ENCODE results near the gene ENPP6.

ENPP6 gene

GRCh38 chr4:184217634-184218033, at the start of gene ENPP6:
ENPP6 (minus strand) TSS chr4:184217873; CDS start chr4:184217819, 54 bp downstream.
- Mint-ChIP-seq H3K9me3 (peaks cover 5% of the 10 kb centered on the region), H3K27ac (no peak within 1 kb of the TSS)

GRCh38 chr4:184267206-184267608, 49.5 kb upstream of the ENPP6 start:
- CTCF ChIA-PET: interaction anchor here (2.9 to 9.0 kb wide), 7 partner anchors 14 to 478 kb away, joined by 8 to 115 read pairs (median 26); no protein-coding TSS in a partner anchor
- Mint-ChIP-seq H3K4me3 (peak overlapping the region; percentile 68), H3K27me3 (peaks cover 7% of the 10 kb centered on the region), H3K4me1 (peaks cover 62% of the 10 kb centered on the region), H3K9me3 (peaks cover 2% of the 10 kb centered on the region), H3K36me3 (no peaks in the 10 kb centered on the region), H3K27ac (peak overlapping the region; percentile 96)
- no peak for DNase-seq

More at GRCh38 chr4:184217634-184218033, at the start of gene ENPP6:
- peaks cover 48% of the 10 kb centered on the region for H3K27me3 Mint-ChIP-seq
- CTCF ChIA-PET: interaction anchor here (1.0 kb wide), 1 partner anchor 50 kb away, joined by 3 read pairs; no protein-coding TSS in a partner anchor
- H3K36me3 Mint-ChIP-seq: peaks cover 7% of the 10 kb centered on the region
- DNase-seq: no peak
- no peaks in the 10 kb centered on the region for H3K4me1 Mint-ChIP-seq
- H3K4me3 Mint-ChIP-seq: no peak within 1 kb of the TSS

GRCh38 chr4:184265546-184266351, 48.1 kb upstream of the ENPP6 start:
- Mint-ChIP-seq H3K4me3 (no peak overlapping the region), H3K27me3 (peaks cover 14% of the 10 kb centered on the region), H3K9me3 (peaks cover 2% of the 10 kb centered on the region), H3K36me3 (no peaks in the 10 kb centered on the region), H3K27ac (peak overlapping the region; percentile 62), H3K4me1 (peaks cover 61% of the 10 kb centered on the region)
- DNase-seq: no peak
- CTCF ChIA-PET: interaction anchor here (1.0 to 9.0 kb wide), 14 partner anchors 8 to 480 kb away, joined by 3 to 115 read pairs (median 10); no protein-coding TSS in a partner anchor

GRCh38 chr4:184263910-184264732, 46.4 kb upstream of the ENPP6 start:
- Mint-ChIP-seq H3K27ac (peak overlapping the region; percentile 62), H3K36me3 (no peaks in the 10 kb centered on the region), H3K9me3 (no peaks in the 10 kb centered on the region), H3K4me3 (no peak overlapping the region), H3K4me1 (peaks cover 45% of the 10 kb centered on the region), H3K27me3 (peaks cover 19% of the 10 kb centered on the region)
- DNase-seq: peak; percentile 97
- CTCF ChIA-PET: interaction anchor here (0.8 to 9.0 kb wide), 39 partner anchors 9 to 477 kb away, joined by 3 to 115 read pairs (median 4); partner anchors contain the start of genes CASP3, CENPU, IRF2 and PRIMPOL

GRCh38 chr4:184263461-184263860, 45.8 kb upstream of the ENPP6 start:
- no peak overlapping the region for H3K4me3 Mint-ChIP-seq
- no peak overlapping the region for H3K27ac Mint-ChIP-seq
- CTCF ChIA-PET: interaction anchor here (0.9 to 9.0 kb wide), 30 partner anchors 8 to 478 kb away, joined by 3 to 115 read pairs (median 6); partner anchors contain the start of genes CASP3, CENPU, IRF2 and PRIMPOL
- H3K4me1 Mint-ChIP-seq: peaks cover 38% of the 10 kb centered on the region
- peaks cover 19% of the 10 kb centered on the region for H3K27me3 Mint-ChIP-seq
- no peaks in the 10 kb centered on the region for H3K36me3 Mint-ChIP-seq
- no peaks in the 10 kb centered on the region for H3K9me3 Mint-ChIP-seq
- DNase-seq: no peak

- Mint-ChIP-seq H3K4me1 (peaks cover 34% of the 10 kb centered on the region), H3K36me3 (no peaks in the 10 kb centered on the region), H3K4me3 (no peak overlapping the region), H3K27ac (no peak overlapping the region), H3K27me3 (peaks cover 24% of the 10 kb centered on the region), H3K9me3 (no peaks in the 10 kb centered on the region)
- CTCF ChIA-PET: interaction anchor here (0.6 to 9.0 kb wide), 11 partner anchors 10 to 483 kb away, joined by 3 to 115 read pairs (median 7); partner anchors contain the start of genes CASP3 and PRIMPOL
- DNase-seq: no peak
Measured at GRCh38 chr4:184262901-184263300, 45.2 kb upstream of the ENPP6 start.

GRCh38 chr4:184261246-184261645, 43.6 kb upstream of the ENPP6 start:
- Mint-ChIP-seq H3K27me3 (peaks cover 30% of the 10 kb centered on the region), H3K4me1 (peaks cover 20% of the 10 kb centered on the region), H3K4me3 (no peak overlapping the region), H3K9me3 (no peaks in the 10 kb centered on the region), H3K36me3 (no peaks in the 10 kb centered on the region), H3K27ac (no peak overlapping the region)
- DNase-seq: no peak
- CTCF ChIA-PET: interaction anchor here (1.4 kb wide), 1 partner anchor 10 kb away, joined by 4 read pairs; no protein-coding TSS in a partner anchor

GRCh38 chr4:184259866-184260265, 42.2 kb upstream of the ENPP6 start:
- no peak overlapping the region for H3K27ac Mint-ChIP-seq
- H3K36me3 Mint-ChIP-seq: no peaks in the 10 kb centered on the region
- H3K4me1 Mint-ChIP-seq: peaks cover 6% of the 10 kb centered on the region
- no peak overlapping the region for H3K4me3 Mint-ChIP-seq
- peaks cover 30% of the 10 kb centered on the region for H3K27me3 Mint-ChIP-seq
- CTCF ChIA-PET: no interaction called here
- DNase-seq: no peak
- no peaks in the 10 kb centered on the region for H3K9me3 Mint-ChIP-seq

- no peak for DNase-seq
- H3K4me1 Mint-ChIP-seq: peaks cover 3% of the 10 kb centered on the region
- peaks cover 29% of the 10 kb centered on the region for H3K27me3 Mint-ChIP-seq
- no peaks in the 10 kb centered on the region for H3K9me3 Mint-ChIP-seq
- no peak overlapping the region for H3K4me3 Mint-ChIP-seq
- H3K36me3 Mint-ChIP-seq: no peaks in the 10 kb centered on the region
- H3K27ac Mint-ChIP-seq: no peak overlapping the region
- CTCF ChIA-PET: no interaction called here
Measured at GRCh38 chr4:184259081-184259480, 41.4 kb upstream of the ENPP6 start.

- Mint-ChIP-seq H3K4me1 (peaks cover 4% of the 10 kb centered on the region), H3K27me3 (peaks cover 16% of the 10 kb centered on the region), H3K36me3 (no peaks in the 10 kb centered on the region), H3K27ac (no peak overlapping the region), H3K4me3 (no peak overlapping the region), H3K9me3 (peaks cover 5% of the 10 kb centered on the region)
- CTCF ChIA-PET: interaction anchor here (1.1 kb wide), 1 partner anchor 8 kb away, joined by 3 read pairs; no protein-coding TSS in a partner anchor
- DNase-seq: no peak
Measured at GRCh38 chr4:184255871-184256642, 38.4 kb upstream of the ENPP6 start.

GRCh38 chr4:184255361-184255760, 37.7 kb upstream of the ENPP6 start:
- Mint-ChIP-seq H3K27ac (no peak overlapping the region), H3K27me3 (peaks cover 16% of the 10 kb centered on the region), H3K36me3 (no peaks in the 10 kb centered on the region), H3K4me1 (peaks cover 8% of the 10 kb centered on the region), H3K9me3 (peaks cover 5% of the 10 kb centered on the region), H3K4me3 (no peak overlapping the region)
- CTCF ChIA-PET: interaction anchor here (1.1 kb wide), 1 partner anchor 9 kb away, joined by 3 read pairs; no protein-coding TSS in a partner anchor
- no peak for DNase-seq

GRCh38 chr4:184253072-184253420, 35.4 kb upstream of the ENPP6 start:
- CTCF ChIA-PET: interaction anchor here (0.6 to 4.2 kb wide), 4 partner anchors 12 to 116 kb away, joined by 3 to 35 read pairs (median 4); no protein-coding TSS in a partner anchor
- Mint-ChIP-seq H3K4me1 (peaks cover 8% of the 10 kb centered on the region), H3K9me3 (peaks cover 5% of the 10 kb centered on the region), H3K27ac (no peak overlapping the region), H3K27me3 (peaks cover 8% of the 10 kb centered on the region), H3K4me3 (no peak overlapping the region), H3K36me3 (no peaks in the 10 kb centered on the region)
- no peak for DNase-seq
